Gastroesophageal sphincter (tissue), 3 donors: ENCODE results near the gene SHOX.

Experiments
- CTCF ChIP-seq, 4 experiments: fragments of 200-600 bp in 2 of 4; fragments of 450-650 bp in 2 of 4; sonication (generic) in 1 of 4; IDR thresholded peaks; one replicate each; pipeline ENCODE4 v1.5.1; 2017 to 2019; ENCODE audit warnings: antibody characterized with exemption in 4 of 4, mild to moderate bottlenecking in 2 of 4, moderate library complexity in 2 of 4
- POLR2A ChIP-seq, 2 donors: fragments of 450-650 bp; IDR thresholded peaks; one replicate each; pipeline ENCODE4 v1.6.1; 2017; ENCODE audit warnings: antibody characterized with exemption in 2 of 2, mild to moderate bottlenecking in 2 of 2, moderate library complexity in 1 of 2
- POLR2AphosphoS5 ChIP-seq: sonication (generic); formaldehyde crosslinking; IDR thresholded peaks from one replicate; pipeline ENCODE4 v1.6.1; 2017; ENCODE audit warnings: antibody characterized with exemption

- TF ChIP-seq CTCF (IDR thresholded peaks at IDR 0.05), result no peak
- TF ChIP-seq POLR2A (IDR thresholded peaks at IDR 0.05), result no peak
- TF ChIP-seq POLR2AphosphoS5, result no peak
Measured at GRCh38 chrX:650811-651210, 20.2 kb downstream of the SHOX start.
